Measurements from ENCODE around the gene CAVIN4.

Gene CAVIN4

GRCh38 chr9:100577776-100578448, at the start of gene CAVIN4:
Gene CAVIN4 (plus strand): TSS chr9:100578079. CDS start chr9:100578144, 65 bp downstream.
- TF ChIP-seq, protein P1, sequence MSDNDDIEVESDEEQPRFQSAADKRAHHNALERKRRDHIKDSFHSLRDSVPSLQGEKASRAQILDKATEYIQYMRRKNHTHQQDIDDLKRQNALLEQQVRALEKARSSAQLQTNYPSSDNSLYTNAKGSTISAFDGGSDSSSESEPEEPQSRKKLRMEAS (IDR thresholded peaks at IDR 0.05): no peak
- TF ChIP-seq RAD21 (IDR thresholded peaks at IDR 0.05; ENCODE audit: low read depth) (no peak), CEBPB (IDR thresholded peaks at IDR 0.05) (no peak), TCF12 (IDR thresholded peaks at IDR 0.05; ENCODE audit: low read depth) (no peak), YY1 (IDR thresholded peaks at IDR 0.05; ENCODE audit: low read depth) (no peak), TAF1 (IDR thresholded peaks at IDR 0.05; ENCODE audit: low read depth) (no peak), EP300 (IDR thresholded peaks at IDR 0.05; ENCODE audit: borderline replicate concordance) (no peak), CREB1 (IDR thresholded peaks at IDR 0.05; ENCODE audit: low read depth) (no peak), EGR1 (IDR thresholded peaks at IDR 0.05) (no peak), ZBTB7A (IDR thresholded peaks at IDR 0.05; ENCODE audit: low read depth) (no peak), NFIC (IDR thresholded peaks at IDR 0.05) (no peak), USF1 (IDR thresholded peaks at IDR 0.05) (no peak), TEAD4 (IDR thresholded peaks at IDR 0.05) (no peak), FOXM1 (IDR thresholded peaks at IDR 0.05; ENCODE audit: borderline replicate concordance, low read depth) (no peak)
- TF ChIP-seq, protein P2, sequence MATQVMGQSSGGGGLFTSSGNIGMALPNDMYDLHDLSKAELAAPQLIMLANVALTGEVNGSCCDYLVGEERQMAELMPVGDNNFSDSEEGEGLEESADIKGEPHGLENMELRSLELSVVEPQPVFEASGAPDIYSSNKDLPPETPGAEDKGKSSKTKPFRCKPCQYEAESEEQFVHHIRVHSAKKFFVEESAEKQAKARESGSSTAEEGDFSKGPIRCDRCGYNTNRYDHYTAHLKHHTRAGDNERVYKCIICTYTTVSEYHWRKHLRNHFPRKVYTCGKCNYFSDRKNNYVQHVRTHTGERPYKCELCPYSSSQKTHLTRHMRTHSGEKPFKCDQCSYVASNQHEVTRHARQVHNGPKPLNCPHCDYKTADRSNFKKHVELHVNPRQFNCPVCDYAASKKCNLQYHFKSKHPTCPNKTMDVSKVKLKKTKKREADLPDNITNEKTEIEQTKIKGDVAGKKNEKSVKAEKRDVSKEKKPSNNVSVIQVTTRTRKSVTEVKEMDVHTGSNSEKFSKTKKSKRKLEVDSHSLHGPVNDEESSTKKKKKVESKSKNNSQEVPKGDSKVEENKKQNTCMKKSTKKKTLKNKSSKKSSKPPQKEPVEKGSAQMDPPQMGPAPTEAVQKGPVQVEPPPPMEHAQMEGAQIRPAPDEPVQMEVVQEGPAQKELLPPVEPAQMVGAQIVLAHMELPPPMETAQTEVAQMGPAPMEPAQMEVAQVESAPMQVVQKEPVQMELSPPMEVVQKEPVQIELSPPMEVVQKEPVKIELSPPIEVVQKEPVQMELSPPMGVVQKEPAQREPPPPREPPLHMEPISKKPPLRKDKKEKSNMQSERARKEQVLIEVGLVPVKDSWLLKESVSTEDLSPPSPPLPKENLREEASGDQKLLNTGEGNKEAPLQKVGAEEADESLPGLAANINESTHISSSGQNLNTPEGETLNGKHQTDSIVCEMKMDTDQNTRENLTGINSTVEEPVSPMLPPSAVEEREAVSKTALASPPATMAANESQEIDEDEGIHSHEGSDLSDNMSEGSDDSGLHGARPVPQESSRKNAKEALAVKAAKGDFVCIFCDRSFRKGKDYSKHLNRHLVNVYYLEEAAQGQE (IDR thresholded peaks at IDR 0.05; ENCODE audit: low read depth): no peak

DNA sequence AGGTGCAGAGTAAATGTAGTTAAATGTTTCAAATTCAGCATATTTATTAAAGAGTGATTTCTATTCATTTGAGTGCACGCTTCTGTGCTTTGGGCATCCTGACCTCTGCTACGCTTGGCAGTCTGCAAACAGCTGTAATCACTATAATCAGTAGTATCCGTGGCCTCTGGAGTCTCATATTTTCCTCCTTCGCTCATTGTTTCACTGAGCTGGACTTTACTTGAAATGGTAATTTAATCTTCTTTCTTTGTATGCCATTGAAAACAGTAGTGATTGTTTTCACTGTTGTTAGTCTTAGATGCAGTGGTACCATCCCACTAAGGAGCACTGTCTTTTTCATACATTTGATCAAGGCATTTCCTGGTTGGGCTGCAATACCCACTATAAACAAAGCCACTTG, 43.5 kb upstream of the CAVIN4 start:
- TF ChIP-seq EGR1 (IDR thresholded peaks at IDR 0.05): no peak
- TF ChIP-seq NFIC (IDR thresholded peaks at IDR 0.05): no peak
- no peak for TF ChIP-seq ZBTB7A (IDR thresholded peaks at IDR 0.05; ENCODE audit: low read depth)
- no peak for TF ChIP-seq YY1 (IDR thresholded peaks at IDR 0.05; ENCODE audit: low read depth)
- TF ChIP-seq TAF1 (IDR thresholded peaks at IDR 0.05; ENCODE audit: low read depth): no peak
- TF ChIP-seq CEBPB (IDR thresholded peaks at IDR 0.05): no peak
- no peak for TF ChIP-seq CREB1 (IDR thresholded peaks at IDR 0.05; ENCODE audit: low read depth)
- no peak for TF ChIP-seq USF1 (IDR thresholded peaks at IDR 0.05)
- TF ChIP-seq RAD21 (IDR thresholded peaks at IDR 0.05; ENCODE audit: low read depth): no peak
- TF ChIP-seq, protein P1 (IDR thresholded peaks at IDR 0.05): no peak
- no peak for TF ChIP-seq FOXM1 (IDR thresholded peaks at IDR 0.05; ENCODE audit: borderline replicate concordance, low read depth)
- no peak for TF ChIP-seq EP300 (IDR thresholded peaks at IDR 0.05; ENCODE audit: borderline replicate concordance)
- TF ChIP-seq, protein P2 (IDR thresholded peaks at IDR 0.05; ENCODE audit: low read depth): no peak
- TF ChIP-seq TCF12 (IDR thresholded peaks at IDR 0.05; ENCODE audit: low read depth): no peak
- TF ChIP-seq TEAD4 (IDR thresholded peaks at IDR 0.05): no peak

DNA sequence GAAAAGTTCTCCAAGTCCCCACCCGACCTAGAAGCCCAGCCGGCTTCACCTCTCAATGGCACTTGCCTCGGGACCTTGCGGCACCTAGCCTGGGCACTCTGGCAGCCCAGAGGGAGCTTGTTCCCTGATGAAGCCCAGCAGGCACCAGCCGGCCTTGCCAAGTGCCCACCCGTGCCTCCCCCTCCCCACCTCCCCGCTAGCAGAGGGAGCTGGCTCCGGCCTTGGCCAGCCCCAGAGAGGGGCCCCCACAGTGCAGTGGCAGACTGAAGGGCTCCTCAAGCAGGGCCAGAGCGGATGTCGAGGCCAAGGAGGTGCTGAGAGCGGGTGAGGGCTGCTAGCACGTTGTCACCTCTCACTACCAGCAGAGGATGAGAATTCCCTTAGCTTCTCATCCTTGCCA, 37.6 kb upstream of the CAVIN4 start:
- TF ChIP-seq, protein P2 (IDR thresholded peaks at IDR 0.05; ENCODE audit: low read depth): no peak
- TF ChIP-seq CEBPB (IDR thresholded peaks at IDR 0.05): no peak
- no peak for TF ChIP-seq NFIC (IDR thresholded peaks at IDR 0.05)

DNA sequence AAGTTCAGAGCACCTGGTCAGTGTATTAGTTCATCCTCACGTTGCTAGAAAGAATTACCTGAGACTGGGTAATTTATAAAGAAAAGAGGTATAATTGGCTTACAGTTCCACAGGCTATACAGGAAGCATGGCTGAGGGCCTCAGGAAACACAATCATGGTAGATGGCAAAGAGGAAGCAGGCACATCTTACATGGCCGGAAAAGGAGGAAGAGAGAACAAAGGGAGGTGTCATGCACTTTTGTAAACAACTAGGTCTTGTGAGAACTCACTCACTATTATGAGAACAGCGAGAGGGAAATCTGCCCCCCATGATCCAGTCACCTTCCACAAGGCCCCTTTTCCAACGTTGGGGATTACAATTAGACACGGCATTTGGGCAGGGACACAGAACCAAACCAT, 28.8 kb upstream of the CAVIN4 start:
- TF ChIP-seq CEBPB (IDR thresholded peaks at IDR 0.05): no peak
- TF ChIP-seq CREB1 (IDR thresholded peaks at IDR 0.05; ENCODE audit: low read depth): no peak

GRCh38 chr9:100554935-100555401, 22.9 kb upstream of the CAVIN4 start:
- TF ChIP-seq RAD21 (IDR thresholded peaks at IDR 0.05; ENCODE audit: low read depth) (no peak), USF1 (IDR thresholded peaks at IDR 0.05) (no peak), YY1 (IDR thresholded peaks at IDR 0.05; ENCODE audit: low read depth) (no peak), FOXM1 (IDR thresholded peaks at IDR 0.05; ENCODE audit: borderline replicate concordance, low read depth) (no peak), NFIC (IDR thresholded peaks at IDR 0.05) (no peak), EP300 (IDR thresholded peaks at IDR 0.05; ENCODE audit: borderline replicate concordance) (no peak), EGR1 (IDR thresholded peaks at IDR 0.05) (no peak), TAF1 (IDR thresholded peaks at IDR 0.05; ENCODE audit: low read depth) (no peak), CEBPB (IDR thresholded peaks at IDR 0.05) (no peak), TEAD4 (IDR thresholded peaks at IDR 0.05) (no peak), TCF12 (IDR thresholded peaks at IDR 0.05; ENCODE audit: low read depth) (no peak), CREB1 (IDR thresholded peaks at IDR 0.05; ENCODE audit: low read depth) (no peak), ZBTB7A (IDR thresholded peaks at IDR 0.05; ENCODE audit: low read depth) (no peak)
- TF ChIP-seq, protein P1 (IDR thresholded peaks at IDR 0.05): no peak
- TF ChIP-seq, protein P2 (IDR thresholded peaks at IDR 0.05; ENCODE audit: low read depth): no peak
